ENCODE data around the gene MCM7. TPM values are rescaled to one million over a fixed set of nuclear protein-coding genes. Genes with fewer than 3 reads are reported as not detected.
A peak's percentile ranks its signal among the peaks of the same experiment; 100 is the strongest.

Gene MCM7
- total RNA-seq, 1 experiment from 2014 or later: 387 TPM

GRCh38 chr7:100132126-100132525 lies 30.9 kb upstream of the MCM7 start:
- no peak overlapping the region for H3K9ac ChIP-seq (ENCODE audit: low read length)

GRCh38 chr7:100130608-100131453 lies 29.6 kb upstream of the MCM7 start:
- Histone ChIP-seq H2AFZ (ENCODE audit: low read depth, low read length, poor library complexity, severe bottlenecking) (peak overlapping the region; percentile 13), H3K9me3 (ENCODE audit: control insufficient read depth in 1 of 2, insufficient read depth in 1 of 2, low read depth in 1 of 2, low read length in 2 of 2) (no peaks in the 10 kb centered on the region), H3K27ac (ENCODE audit: low read depth, low read length) (peak overlapping the region; percentile 10), H3K4me2 (ENCODE audit: low read length) (peak overlapping the region; percentile 84), H3K4me3 (replicated peaks in 1 of 2; ENCODE audit: low read depth in 1 of 2, low read length in 2 of 2) (peak overlapping the region; percentile 17 to 22; a peak in 3 of 4 replicates), H3K36me3 (ENCODE audit: control insufficient read depth in 1 of 2, insufficient read depth in 2 of 2, low read length in 2 of 2) (no peaks in the 10 kb centered on the region), H3K27me3 (ENCODE audit: insufficient read depth, low read length) (no peaks in the 10 kb centered on the region), H4K20me1 (ENCODE audit: insufficient read depth) (no peaks in the 10 kb centered on the region), H3K9ac (ENCODE audit: low read length) (peak overlapping the region; percentile 43), H3K79me2 (ENCODE audit: insufficient read depth, low read length) (peaks cover 9% of the 10 kb centered on the region; the same call in 1 of the 2 replicates), H3K4me1 (ENCODE audit: control insufficient read depth in 1 of 2, insufficient read depth in 2 of 2, low read length in 2 of 2) (peaks cover 29 to 39% of the 10 kb centered on the region in 2 experiments), H3K9me2 (ENCODE audit: insufficient read depth) (no peaks in the 10 kb centered on the region)
- ChIA-PET RAD21 (ENCODE audit: low non-redundant PET in 1 of 2, low total read pairs in 2 of 2, uncharacterized antibody in 2 of 2, unreplicated experiment in 2 of 2) (interaction anchor here (0.7 kb wide), 2 partner anchors 30 to 77 kb away, joined by 3 to 4 read pairs; partner anchors contain the start of gene MCM7 (in 1 of the 2)), CTCF (interaction anchor here (0.6 to 3.7 kb wide), 10 partner anchors 9 to 277 kb away, joined by 3 to 47 read pairs (median 4); partner anchors contain the start of genes AP4M1, LAMTOR4 and MCM7), POLR2A (no interaction called here)
- ATAC-seq (peak; percentile 46), DNase-seq (ENCODE audit: low read depth, low spot score) (no peak)
- BruUV-seq (replicated peaks): no TSS peak
- intact Hi-C loops (cut with micrococcal nuclease): loop anchor here (1.0 to 5.0 kb wide), 2 partner anchors 137 to 211 kb away; no protein-coding TSS in a partner anchor
- TF ChIP-seq JUND (IDR thresholded peaks at IDR 0.05): no peak
- TF ChIP-seq MAX (IDR thresholded peaks at IDR 0.05): no peak
- TF ChIP-seq SP1 (IDR thresholded peaks at IDR 0.05; ENCODE audit: low read depth): no peak
- TF ChIP-seq ZFX (IDR thresholded peaks at IDR 0.05): no peak
- no peak for TF ChIP-seq REST (IDR thresholded peaks at IDR 0.05; ENCODE audit: low read depth)
- no peak for TF ChIP-seq ATF3 (IDR thresholded peaks at IDR 0.05)

More at GRCh38 chr7:100132126-100132525, 30.9 kb upstream of the MCM7 start:
- ATAC-seq (no peak), DNase-seq (ENCODE audit: low read depth, low spot score) (no peak)
- BruUV-seq (replicated peaks): no TSS peak
- TF ChIP-seq SP1 (IDR thresholded peaks at IDR 0.05; ENCODE audit: low read depth) (no peak), JUND (IDR thresholded peaks at IDR 0.05) (no peak), EZH2phosphoT487 (IDR thresholded peaks at IDR 0.05; ENCODE audit: borderline replicate concordance) (no peak), TCF7L2 (IDR thresholded peaks at IDR 0.05; ENCODE audit: borderline replicate concordance, extremely low read depth, insufficient read depth, insufficient read length) (no peak), MAX (IDR thresholded peaks at IDR 0.05) (no peak), EZH2 (IDR thresholded peaks at IDR 0.05) (no peak), ZNF274 (IDR thresholded peaks at IDR 0.05; ENCODE audit: low read depth, low read length) (no peak), SIN3A (IDR thresholded peaks at IDR 0.05; ENCODE audit: low read depth) (no peak), FOSL1 (IDR thresholded peaks at IDR 0.05; ENCODE audit: low read depth) (no peak)
- peak overlapping the region; percentile 6; the same call in 1 of the 2 replicates for H3K4me2 ChIP-seq (ENCODE audit: low read length)
- H3K27me3 ChIP-seq (ENCODE audit: insufficient read depth, low read length): no peaks in the 10 kb centered on the region
- H3K9me2 ChIP-seq (ENCODE audit: insufficient read depth): no peaks in the 10 kb centered on the region
- ChIA-PET RAD21 (ENCODE audit: low non-redundant PET in 1 of 2, low total read pairs in 2 of 2, uncharacterized antibody in 2 of 2, unreplicated experiment in 2 of 2) (interaction anchor here (0.9 to 1.6 kb wide), 1 partner anchor 275 kb away, joined by 3 to 7 read pairs; no protein-coding TSS in a partner anchor), POLR2A (no interaction called here), CTCF (interaction anchor here (0.6 to 3.7 kb wide), 14 partner anchors 11 to 683 kb away, joined by 3 to 47 read pairs (median 4); partner anchors contain the start of genes AP4M1, GPC2, LAMTOR4 and MCM7)
- H2AFZ ChIP-seq (ENCODE audit: low read depth, low read length, poor library complexity, severe bottlenecking): no peak overlapping the region
- no peaks in the 10 kb centered on the region for H3K36me3 ChIP-seq (ENCODE audit: control insufficient read depth in 1 of 2, insufficient read depth in 2 of 2, low read length in 2 of 2)
- H3K27ac ChIP-seq (ENCODE audit: low read depth, low read length): no peak overlapping the region
- no peak overlapping the region for H3K4me3 ChIP-seq (replicated peaks in 1 of 2; ENCODE audit: low read depth in 1 of 2, low read length in 2 of 2)
- peaks cover 29 to 39% of the 10 kb centered on the region in 2 experiments for H3K4me1 ChIP-seq (ENCODE audit: control insufficient read depth in 1 of 2, insufficient read depth in 2 of 2, low read length in 2 of 2)
- H3K79me2 ChIP-seq (ENCODE audit: insufficient read depth, low read length): no peaks in the 10 kb centered on the region
- no peaks in the 10 kb centered on the region for H4K20me1 ChIP-seq (ENCODE audit: insufficient read depth)
- no peaks in the 10 kb centered on the region for H3K9me3 ChIP-seq (ENCODE audit: control insufficient read depth in 1 of 2, insufficient read depth in 1 of 2, low read depth in 1 of 2, low read length in 2 of 2)
- intact Hi-C loops (cut with micrococcal nuclease): loop anchor here (1.0 to 5.0 kb wide), 3 partner anchors 85 to 275 kb away; no protein-coding TSS in a partner anchor

Measured in HCT116 (cell line).